HepG2 (cell line): ENCODE results near the gene SKIC2. TPM values are rescaled to one million over a fixed set of nuclear protein-coding genes. Genes with fewer than 3 reads are reported as not detected.

ENCODE experiments used
- CHCHD3 ChIP-seq: sonication (generic); formaldehyde crosslinking; IDR thresholded peaks from 2 replicates; pipeline ENCODE4 v1.8.0; 2022; ENCODE audit warnings: mild to moderate bottlenecking, missing genetic modification reagents, moderate library complexity
- ERF ChIP-seq: IDR thresholded peaks from 2 replicates; pipeline ENCODE4 v1.6.1; 2018; ENCODE audit warnings: missing biosample characterization, missing genetic modification reagents
- HNRNPH1 ChIP-seq: fragments of 200-400 bp; formaldehyde crosslinking; optimal IDR thresholded peaks from 2 replicates; pipeline ENCODE3; 2017; ENCODE audit warnings: mild to moderate bottlenecking, low read depth, low read length
- ISX ChIP-seq: sonication (generic); formaldehyde crosslinking; conservative IDR thresholded peaks from 2 replicates; pipeline ENCODE4 v1.5.0; 2020; ENCODE audit warnings: missing genetic modification reagents
- KDM5B ChIP-seq: sonication (generic); formaldehyde crosslinking; IDR thresholded peaks from 2 replicates; pipeline ENCODE4 v1.4.0; 2020; ENCODE audit warnings: missing genetic modification reagents, mild to moderate bottlenecking, borderline replicate concordance
- MEIS2 ChIP-seq: sonication (generic); formaldehyde crosslinking; IDR thresholded peaks from 2 replicates; pipeline ENCODE4 v1.9.0; 2021; ENCODE audit warnings: mild to moderate bottlenecking, missing genetic modification reagents
- NBN ChIP-seq: fragments of 450-650 bp; conservative IDR thresholded peaks from 2 replicates; pipeline ENCODE4 v1.6.1; 2017
- PPARG ChIP-seq: conservative IDR thresholded peaks from 2 replicates; pipeline ENCODE4 v1.6.1; 2016; ENCODE audit warnings: missing biosample characterization, missing genetic modification reagents
- SNAPC2 ChIP-seq: sonication (generic); formaldehyde crosslinking; IDR thresholded peaks from 2 replicates; pipeline ENCODE4 v1.8.1; 2022; ENCODE audit warnings: mild to moderate bottlenecking, missing genetic modification reagents
- SPEN ChIP-seq: sonication (generic); formaldehyde crosslinking; IDR thresholded peaks from 2 replicates; pipeline ENCODE4 v1.5.1; 2020; ENCODE audit warnings: low read depth, mild to moderate bottlenecking, missing genetic modification reagents
- TCF7 ChIP-seq: sonication (generic); IDR thresholded peaks from 2 replicates; pipeline ENCODE4 v1.6.1; 2016; ENCODE audit warnings: antibody characterized with exemption, low read depth
- ZKSCAN5 ChIP-seq: sonication (generic); formaldehyde crosslinking; IDR thresholded peaks from 2 replicates; pipeline ENCODE4 v1.5.1; 2020; ENCODE audit warnings: mild to moderate bottlenecking, missing genetic modification reagents
- ZNF142 ChIP-seq: sonication (generic); formaldehyde crosslinking; IDR thresholded peaks from 2 replicates; pipeline ENCODE4 v1.4.0; 2020; ENCODE audit warnings: missing genetic modification reagents
- ZNF225 ChIP-seq: sonication (generic); formaldehyde crosslinking; IDR thresholded peaks from 2 replicates; pipeline ENCODE4 v1.4.0; 2020; ENCODE audit warnings: mild to moderate bottlenecking, missing genetic modification reagents
- ZNF335 ChIP-seq: sonication (generic); formaldehyde crosslinking; IDR thresholded peaks from 2 replicates; pipeline ENCODE4 v1.4.0; 2020; ENCODE audit warnings: missing genetic modification reagents
- ZNF414 ChIP-seq: sonication (generic); formaldehyde crosslinking; IDR thresholded peaks from 2 replicates; pipeline ENCODE4 v1.5.0; 2020; ENCODE audit warnings: missing genetic modification reagents
- ZNF609 ChIP-seq: sonication (generic); formaldehyde crosslinking; IDR thresholded peaks from 2 replicates; pipeline ENCODE4 v1.4.0; 2020; ENCODE audit warnings: mild to moderate bottlenecking, missing genetic modification reagents, borderline replicate concordance
- ZNF75D ChIP-seq: sonication (generic); formaldehyde crosslinking; IDR thresholded peaks from 2 replicates; pipeline ENCODE4 v1.8.1; 2023; ENCODE audit warnings: missing genetic modification reagents, mild to moderate bottlenecking, borderline replicate concordance
- polyA plus RNA-seq, 8 experiments: library from polyadenylated mRNA; depleted of rRNA in 3 of 8; stranded (reverse) in 7 of 8; unstranded in 1 of 8; fragments of >200 nt; fragmentation: Illumina TruSeq in 4 of 8; extraction: Trizol in 4 of 8; gene quantifications; 2 replicates each; pipeline versions ENCODE4 v1.2.1 to v1.2.3, GENCODE V29; 2011 to 2016; ENCODE audit warnings: low read depth in 4 of 8, missing spikeins in 1 of 8, mixed read lengths in 1 of 8; ENCODE audit not compliant: insufficient read depth in 1 of 8
- total RNA-seq, 5 experiments: library from RNA; depleted of rRNA; stranded (reverse); fragments of >200 nt; fragmentation: Illumina TruSeq; extraction: Trizol; gene quantifications; 2 replicates each; pipeline ENCODE4 v1.2.3, GENCODE V29; 2016; ENCODE audit warnings: low read depth in 1 of 5

SKIC2 gene
- total and polyA plus RNA-seq, 2 of the 13 experiments (the other 11 are each of a cell fraction or from before 2014, with no cell fraction given), result 67.1 to 68.4 TPM

- TF ChIP-seq ZNF225 (CRISPR knock-in tag), result no peak; the same call in none of the 2 replicates
- peak; percentile 90 for TF ChIP-seq MEIS2 (CRISPR knock-in tag)
- TF ChIP-seq SPEN (CRISPR knock-in tag), result peak; percentile 73
- peak; percentile 88 for TF ChIP-seq ZNF142
- TF ChIP-seq CHCHD3 (CRISPR knock-in tag), result peak; percentile 5; the same call in 1 of the 2 replicates
- peak; percentile 10; the same call in 1 of the 2 replicates for TF ChIP-seq ZKSCAN5 (CRISPR knock-in tag)
- TF ChIP-seq ZNF335 (CRISPR knock-in tag), result peak; percentile 91
- peak; percentile 87; the same call in 1 of the 2 replicates for TF ChIP-seq SNAPC2 (CRISPR knock-in tag)
- no peak for TF ChIP-seq ZNF414 (CRISPR knock-in tag)
- peak; percentile 89 for TF ChIP-seq ERF (CRISPR knock-in tag)
- no peak for TF ChIP-seq NBN
- no peak for TF ChIP-seq ISX (CRISPR knock-in tag)
- peak; percentile 87 for TF ChIP-seq KDM5B
- TF ChIP-seq HNRNPH1, result peak; percentile 88
- TF ChIP-seq ZNF609 (CRISPR knock-in tag), result peak; percentile 74
- TF ChIP-seq ZNF75D (CRISPR knock-in tag), result no peak
- TF ChIP-seq TCF7, result 0 out of 2 replicates have a peak, but pooled peaks have one; percentile 24
- TF ChIP-seq PPARG (CRISPR knock-in tag), result peak; percentile 67; the same call in 1 of the 2 replicates
Observed at GRCh38 chr6:31945507-31946369, 13.2 kb upstream of the SKIC2 start, which contains the start of gene CFB (continued).
